Neural cell (in vitro differentiated cells): ENCODE data around the gene SLC25A21.

Source experiments
- EP300 ChIP-seq: fragments of 450-650 bp; conservative IDR thresholded peaks from 2 replicates; pipeline ENCODE4 v1.6.1; 2014; ENCODE audit warnings: antibody characterized with exemption, mild to moderate bottlenecking, moderate library complexity; ENCODE audit not compliant: poor library complexity, severe bottlenecking
- EZH2 ChIP-seq: fragments of 200-600, 300-800 bp; shearing (Covaris generic), sonication (generic); IDR thresholded peaks from 2 replicates; pipeline ENCODE4 v1.6.1; 2014; ENCODE audit warnings: antibody characterized with exemption, low read length, borderline replicate concordance, mild to moderate bottlenecking; ENCODE audit not compliant: insufficient read depth, poor library complexity, severe bottlenecking
- MXI1 ChIP-seq: fragments of 450-650 bp; conservative IDR thresholded peaks from 2 replicates; pipeline ENCODE4 v1.6.1; 2014; ENCODE audit warnings: antibody characterized with exemption, mild to moderate bottlenecking; ENCODE audit not compliant: poor library complexity, severe bottlenecking
- POLR2AphosphoS5 ChIP-seq: IDR thresholded peaks from 2 replicates; pipeline ENCODE4 v1.6.1; 2012
- RAD21 ChIP-seq: fragments of 450-650 bp; conservative IDR thresholded peaks from 2 replicates; pipeline ENCODE4 v1.6.1; 2014; ENCODE audit warnings: antibody characterized with exemption, mild to moderate bottlenecking, moderate library complexity
- TF ChIP-seq, protein P1 (sequence below): IDR thresholded peaks from 2 replicates; pipeline ENCODE4 v1.6.1; 2012; ENCODE audit warnings: borderline replicate concordance
- TF ChIP-seq, protein P2 (sequence below): fragments of 450-650 bp; IDR thresholded peaks from 2 replicates; pipeline ENCODE4 v1.5.1; 2014; ENCODE audit warnings: antibody characterized with exemption, mild to moderate bottlenecking, moderate library complexity; ENCODE audit not compliant: poor library complexity, severe bottlenecking

DNA sequence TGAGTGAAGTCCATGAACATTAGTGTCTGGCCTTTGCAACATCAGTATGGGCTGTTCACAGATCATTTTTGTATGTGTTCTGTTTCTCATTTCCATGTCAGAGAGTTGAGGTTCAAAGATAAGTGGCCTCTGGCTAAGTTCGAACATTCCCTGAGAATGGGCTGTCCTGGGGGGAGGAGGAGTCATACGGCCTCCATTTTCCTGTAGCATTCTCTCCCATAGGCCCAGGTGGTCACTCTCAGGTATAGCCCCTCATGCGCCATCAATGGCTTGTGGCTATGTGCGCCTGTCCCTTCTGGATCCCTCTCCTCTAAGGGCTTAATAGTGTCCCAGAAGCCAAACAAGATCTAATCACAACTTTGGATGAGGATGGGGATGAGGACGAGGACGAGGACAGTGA is 345.8 kb downstream of the SLC25A21 start:
- TF ChIP-seq MXI1 (no peak), EZH2 (no peak), POLR2AphosphoS5 (no peak), EP300 (no peak), RAD21 (no peak)
- TF ChIP-seq, protein P1, sequence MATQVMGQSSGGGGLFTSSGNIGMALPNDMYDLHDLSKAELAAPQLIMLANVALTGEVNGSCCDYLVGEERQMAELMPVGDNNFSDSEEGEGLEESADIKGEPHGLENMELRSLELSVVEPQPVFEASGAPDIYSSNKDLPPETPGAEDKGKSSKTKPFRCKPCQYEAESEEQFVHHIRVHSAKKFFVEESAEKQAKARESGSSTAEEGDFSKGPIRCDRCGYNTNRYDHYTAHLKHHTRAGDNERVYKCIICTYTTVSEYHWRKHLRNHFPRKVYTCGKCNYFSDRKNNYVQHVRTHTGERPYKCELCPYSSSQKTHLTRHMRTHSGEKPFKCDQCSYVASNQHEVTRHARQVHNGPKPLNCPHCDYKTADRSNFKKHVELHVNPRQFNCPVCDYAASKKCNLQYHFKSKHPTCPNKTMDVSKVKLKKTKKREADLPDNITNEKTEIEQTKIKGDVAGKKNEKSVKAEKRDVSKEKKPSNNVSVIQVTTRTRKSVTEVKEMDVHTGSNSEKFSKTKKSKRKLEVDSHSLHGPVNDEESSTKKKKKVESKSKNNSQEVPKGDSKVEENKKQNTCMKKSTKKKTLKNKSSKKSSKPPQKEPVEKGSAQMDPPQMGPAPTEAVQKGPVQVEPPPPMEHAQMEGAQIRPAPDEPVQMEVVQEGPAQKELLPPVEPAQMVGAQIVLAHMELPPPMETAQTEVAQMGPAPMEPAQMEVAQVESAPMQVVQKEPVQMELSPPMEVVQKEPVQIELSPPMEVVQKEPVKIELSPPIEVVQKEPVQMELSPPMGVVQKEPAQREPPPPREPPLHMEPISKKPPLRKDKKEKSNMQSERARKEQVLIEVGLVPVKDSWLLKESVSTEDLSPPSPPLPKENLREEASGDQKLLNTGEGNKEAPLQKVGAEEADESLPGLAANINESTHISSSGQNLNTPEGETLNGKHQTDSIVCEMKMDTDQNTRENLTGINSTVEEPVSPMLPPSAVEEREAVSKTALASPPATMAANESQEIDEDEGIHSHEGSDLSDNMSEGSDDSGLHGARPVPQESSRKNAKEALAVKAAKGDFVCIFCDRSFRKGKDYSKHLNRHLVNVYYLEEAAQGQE, result no peak
- TF ChIP-seq, protein P2, sequence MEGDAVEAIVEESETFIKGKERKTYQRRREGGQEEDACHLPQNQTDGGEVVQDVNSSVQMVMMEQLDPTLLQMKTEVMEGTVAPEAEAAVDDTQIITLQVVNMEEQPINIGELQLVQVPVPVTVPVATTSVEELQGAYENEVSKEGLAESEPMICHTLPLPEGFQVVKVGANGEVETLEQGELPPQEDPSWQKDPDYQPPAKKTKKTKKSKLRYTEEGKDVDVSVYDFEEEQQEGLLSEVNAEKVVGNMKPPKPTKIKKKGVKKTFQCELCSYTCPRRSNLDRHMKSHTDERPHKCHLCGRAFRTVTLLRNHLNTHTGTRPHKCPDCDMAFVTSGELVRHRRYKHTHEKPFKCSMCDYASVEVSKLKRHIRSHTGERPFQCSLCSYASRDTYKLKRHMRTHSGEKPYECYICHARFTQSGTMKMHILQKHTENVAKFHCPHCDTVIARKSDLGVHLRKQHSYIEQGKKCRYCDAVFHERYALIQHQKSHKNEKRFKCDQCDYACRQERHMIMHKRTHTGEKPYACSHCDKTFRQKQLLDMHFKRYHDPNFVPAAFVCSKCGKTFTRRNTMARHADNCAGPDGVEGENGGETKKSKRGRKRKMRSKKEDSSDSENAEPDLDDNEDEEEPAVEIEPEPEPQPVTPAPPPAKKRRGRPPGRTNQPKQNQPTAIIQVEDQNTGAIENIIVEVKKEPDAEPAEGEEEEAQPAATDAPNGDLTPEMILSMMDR, result no peak
